ENCODE measurements around the gene MLLT11.

Gene MLLT11

GRCh38 chr1:151013518-151013917 is 46.7 kb upstream of the MLLT11 start:
- Histone ChIP-seq H2BK12ac (ENCODE audit: low read length) (no peak overlapping the region), H2BK15ac (ENCODE audit: low read length) (no peak overlapping the region), H2BK120ac (ENCODE audit: low read depth, low read length) (no peak overlapping the region), H3K9me3 (replicated peaks in 1 of 2; ENCODE audit: control insufficient read depth in 2 of 2, insufficient read depth in 1 of 2, low read depth in 1 of 2, low read length in 2 of 2) (no peaks in the 10 kb centered on the region), H3K18ac (ENCODE audit: low read length) (no peak overlapping the region), H3K79me1 (ENCODE audit: low read depth, low read length) (peaks cover 4% of the 10 kb centered on the region), H3K9ac (ENCODE audit: low read depth, low read length, poor library complexity) (no peak overlapping the region), H4K8ac (ENCODE audit: low read depth, low read length) (no peak overlapping the region), H3K23ac (ENCODE audit: low read depth, low read length, poor library complexity) (no peak overlapping the region), H3K14ac (ENCODE audit: low read length) (no peak overlapping the region), H3K36me3 (replicated peaks in 1 of 2; ENCODE audit: control insufficient read depth in 2 of 2, insufficient read depth in 2 of 2, low read length in 2 of 2) (peaks cover 1 to 10% of the 10 kb centered on the region in 2 donors), H3K27me3 (ENCODE audit: control insufficient read depth in 3 of 3, insufficient read depth in 3 of 3, low read depth in 1 of 3, low read length in 3 of 3) (no peaks in the 10 kb centered on the region), H3K4me2 (ENCODE audit: insufficient read depth, low read length, poor library complexity, severe bottlenecking) (no peak overlapping the region), H2AK5ac (ENCODE audit: low read depth, low read length) (no peak overlapping the region), H3K27ac (replicated peaks; ENCODE audit: low read length) (no peak overlapping the region), H4K91ac (ENCODE audit: low read depth, low read length, poor library complexity) (no peak overlapping the region), H3K4ac (ENCODE audit: low read length) (no peak overlapping the region), H3K4me3 (ENCODE audit: low read length in 2 of 2) (no peak overlapping the region), H3K4me1 (ENCODE audit: control insufficient read depth in 2 of 2, insufficient read depth in 1 of 2, low read depth in 1 of 2, low read length in 2 of 2) (peaks cover 4 to 6% of the 10 kb centered on the region in 2 donors), H2BK5ac (ENCODE audit: low read length) (no peak overlapping the region), H2AFZ (ENCODE audit: low read length) (no peak overlapping the region)
- WGBS, 2 donors (ENCODE audit: extremely low coverage in 2 of 2, insufficient read length in 2 of 2, insufficient replicate concordance in 1 of 2) = no CpG with 5 or more reads among the region's 2 CpGs
- no peak for DNase-seq (ENCODE audit: low spot score)

GRCh38 chr1:151024540-151025146 is 35.6 kb upstream of the MLLT11 start:
- Histone ChIP-seq H2BK12ac (ENCODE audit: low read length) (no peak overlapping the region), H2AK5ac (ENCODE audit: low read depth, low read length) (no peak overlapping the region), H2BK120ac (ENCODE audit: low read depth, low read length) (no peak overlapping the region), H3K4me2 (ENCODE audit: insufficient read depth, low read length, poor library complexity, severe bottlenecking) (no peak overlapping the region), H3K36me3 (replicated peaks in 1 of 2; ENCODE audit: control insufficient read depth in 2 of 2, insufficient read depth in 2 of 2, low read length in 2 of 2) (peaks cover 13 to 44% of the 10 kb centered on the region in 2 donors), H3K14ac (ENCODE audit: low read length) (no peak overlapping the region), H2BK15ac (ENCODE audit: low read length) (no peak overlapping the region), H3K4me1 (ENCODE audit: control insufficient read depth in 2 of 2, insufficient read depth in 1 of 2, low read depth in 1 of 2, low read length in 2 of 2) (no peaks in the 10 kb centered on the region), H4K91ac (ENCODE audit: low read depth, low read length, poor library complexity) (no peak overlapping the region), H4K8ac (ENCODE audit: low read depth, low read length) (no peak overlapping the region), H2AFZ (ENCODE audit: low read length) (no peak overlapping the region), H3K27me3 (ENCODE audit: control insufficient read depth in 3 of 3, insufficient read depth in 3 of 3, low read depth in 1 of 3, low read length in 3 of 3) (no peaks in the 10 kb centered on the region), H3K4ac (ENCODE audit: low read length) (no peak overlapping the region), H3K18ac (ENCODE audit: low read length) (no peak overlapping the region), H3K79me1 (ENCODE audit: low read depth, low read length) (no peaks in the 10 kb centered on the region), H2BK5ac (ENCODE audit: low read length) (no peak overlapping the region), H3K9ac (ENCODE audit: low read depth, low read length, poor library complexity) (no peak overlapping the region), H3K4me3 (ENCODE audit: low read length in 2 of 2) (no peak overlapping the region), H3K9me3 (replicated peaks in 1 of 2; ENCODE audit: control insufficient read depth in 2 of 2, insufficient read depth in 1 of 2, low read depth in 1 of 2, low read length in 2 of 2) (no peaks in the 10 kb centered on the region), H3K27ac (replicated peaks; ENCODE audit: low read length) (no peak overlapping the region), H3K23ac (ENCODE audit: low read depth, low read length, poor library complexity) (no peak overlapping the region)
- peak; percentile 55 for DNase-seq (ENCODE audit: low spot score)
- no CpG with 5 or more reads among the region's 6 CpGs for WGBS, 2 donors (ENCODE audit: extremely low coverage in 2 of 2, insufficient read length in 2 of 2, insufficient replicate concordance in 1 of 2)

GRCh38 chr1:151026460-151026859 is 33.7 kb upstream of the MLLT11 start:
- Histone ChIP-seq H3K9ac (ENCODE audit: low read depth, low read length, poor library complexity) (no peak overlapping the region), H2BK15ac (ENCODE audit: low read length) (no peak overlapping the region), H3K27me3 (ENCODE audit: control insufficient read depth in 3 of 3, insufficient read depth in 3 of 3, low read depth in 1 of 3, low read length in 3 of 3) (no peaks in the 10 kb centered on the region), H3K79me1 (ENCODE audit: low read depth, low read length) (no peaks in the 10 kb centered on the region), H3K36me3 (replicated peaks in 1 of 2; ENCODE audit: control insufficient read depth in 2 of 2, insufficient read depth in 2 of 2, low read length in 2 of 2) (peaks cover 15 to 61% of the 10 kb centered on the region in 2 donors), H3K9me3 (replicated peaks in 1 of 2; ENCODE audit: control insufficient read depth in 2 of 2, insufficient read depth in 1 of 2, low read depth in 1 of 2, low read length in 2 of 2) (no peaks in the 10 kb centered on the region), H3K4me3 (ENCODE audit: low read length in 2 of 2) (no peak overlapping the region), H4K8ac (ENCODE audit: low read depth, low read length) (no peak overlapping the region), H2AFZ (ENCODE audit: low read length) (no peak overlapping the region), H3K4me1 (ENCODE audit: control insufficient read depth in 2 of 2, insufficient read depth in 1 of 2, low read depth in 1 of 2, low read length in 2 of 2) (no peaks in the 10 kb centered on the region), H2BK12ac (ENCODE audit: low read length) (no peak overlapping the region), H3K23ac (ENCODE audit: low read depth, low read length, poor library complexity) (no peak overlapping the region), H4K91ac (ENCODE audit: low read depth, low read length, poor library complexity) (no peak overlapping the region), H2BK5ac (ENCODE audit: low read length) (no peak overlapping the region), H2BK120ac (ENCODE audit: low read depth, low read length) (no peak overlapping the region), H2AK5ac (ENCODE audit: low read depth, low read length) (no peak overlapping the region), H3K18ac (ENCODE audit: low read length) (no peak overlapping the region), H3K4me2 (ENCODE audit: insufficient read depth, low read length, poor library complexity, severe bottlenecking) (no peak overlapping the region), H3K27ac (replicated peaks; ENCODE audit: low read length) (no peak overlapping the region), H3K14ac (ENCODE audit: low read length) (no peak overlapping the region), H3K4ac (ENCODE audit: low read length) (no peak overlapping the region)
- DNase-seq (ENCODE audit: low spot score) = no peak

GRCh38 chr1:151032164-151032563 is 28.0 kb upstream of the MLLT11 start:
- Histone ChIP-seq H4K91ac (ENCODE audit: low read depth, low read length, poor library complexity) (no peak overlapping the region), H3K36me3 (replicated peaks in 1 of 2; ENCODE audit: control insufficient read depth in 2 of 2, insufficient read depth in 2 of 2, low read length in 2 of 2) (peaks cover 19 to 65% of the 10 kb centered on the region in 2 donors), H3K4me2 (ENCODE audit: insufficient read depth, low read length, poor library complexity, severe bottlenecking) (no peak overlapping the region), H2AFZ (ENCODE audit: low read length) (no peak overlapping the region), H3K4me1 (ENCODE audit: control insufficient read depth in 2 of 2, insufficient read depth in 1 of 2, low read depth in 1 of 2, low read length in 2 of 2) (no peaks in the 10 kb centered on the region), H2BK5ac (ENCODE audit: low read length) (no peak overlapping the region), H3K23ac (ENCODE audit: low read depth, low read length, poor library complexity) (no peak overlapping the region), H3K27me3 (ENCODE audit: control insufficient read depth in 3 of 3, insufficient read depth in 3 of 3, low read depth in 1 of 3, low read length in 3 of 3) (no peaks in the 10 kb centered on the region), H2BK120ac (ENCODE audit: low read depth, low read length) (no peak overlapping the region), H4K8ac (ENCODE audit: low read depth, low read length) (no peak overlapping the region), H3K27ac (replicated peaks; ENCODE audit: low read length) (no peak overlapping the region), H3K9me3 (replicated peaks in 1 of 2; ENCODE audit: control insufficient read depth in 2 of 2, insufficient read depth in 1 of 2, low read depth in 1 of 2, low read length in 2 of 2) (no peaks in the 10 kb centered on the region), H2BK15ac (ENCODE audit: low read length) (no peak overlapping the region), H3K4me3 (ENCODE audit: low read length in 2 of 2) (no peak overlapping the region), H3K79me1 (ENCODE audit: low read depth, low read length) (no peaks in the 10 kb centered on the region), H2AK5ac (ENCODE audit: low read depth, low read length) (no peak overlapping the region), H2BK12ac (ENCODE audit: low read length) (no peak overlapping the region), H3K4ac (ENCODE audit: low read length) (no peak overlapping the region), H3K18ac (ENCODE audit: low read length) (no peak overlapping the region), H3K14ac (ENCODE audit: low read length) (peak overlapping the region; percentile 89), H3K9ac (ENCODE audit: low read depth, low read length, poor library complexity) (no peak overlapping the region)
- WGBS, 2 donors (ENCODE audit: extremely low coverage in 2 of 2, insufficient read length in 2 of 2, insufficient replicate concordance in 1 of 2) = no CpG with 5 or more reads among the region's 8 CpGs
- no peak for DNase-seq (ENCODE audit: low spot score)

Measured in neuronal stem cell (in vitro differentiated cells).